ENCODE results near the gene ABCC10.
"Not testable (repeated sequence)": the region's sequence is repeated elsewhere in the genome, so short reads cannot be mapped to it uniquely, and the experiment has no call there.

Gene ABCC10

GRCh38 chr6:43445576-43445975, 18.2 kb downstream of the ABCC10 start:
- no peak for DNase-seq

DNA sequence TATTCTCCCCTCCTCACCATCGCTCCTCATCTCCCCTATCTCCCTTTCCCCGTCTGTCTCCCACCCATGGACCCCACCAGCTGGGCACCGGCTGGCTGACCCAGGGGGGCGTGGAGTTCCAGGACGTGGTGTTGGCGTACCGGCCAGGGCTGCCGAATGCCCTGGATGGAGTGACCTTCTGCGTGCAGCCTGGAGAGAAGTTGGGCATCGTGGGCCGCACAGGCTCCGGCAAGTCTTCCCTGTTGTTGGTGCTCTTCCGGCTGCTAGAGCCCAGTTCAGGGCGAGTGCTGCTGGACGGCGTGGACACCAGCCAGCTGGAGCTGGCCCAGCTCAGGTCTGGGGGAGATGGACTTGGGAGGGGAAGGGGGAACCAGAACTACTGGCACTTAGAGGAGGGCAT, 20.3 kb downstream of the ABCC10 start:
- no peak for DNase-seq

- DNase-seq: no peak
Observed at GRCh38 chr6:43448916-43449315, 21.6 kb downstream of the ABCC10 start.

DNA sequence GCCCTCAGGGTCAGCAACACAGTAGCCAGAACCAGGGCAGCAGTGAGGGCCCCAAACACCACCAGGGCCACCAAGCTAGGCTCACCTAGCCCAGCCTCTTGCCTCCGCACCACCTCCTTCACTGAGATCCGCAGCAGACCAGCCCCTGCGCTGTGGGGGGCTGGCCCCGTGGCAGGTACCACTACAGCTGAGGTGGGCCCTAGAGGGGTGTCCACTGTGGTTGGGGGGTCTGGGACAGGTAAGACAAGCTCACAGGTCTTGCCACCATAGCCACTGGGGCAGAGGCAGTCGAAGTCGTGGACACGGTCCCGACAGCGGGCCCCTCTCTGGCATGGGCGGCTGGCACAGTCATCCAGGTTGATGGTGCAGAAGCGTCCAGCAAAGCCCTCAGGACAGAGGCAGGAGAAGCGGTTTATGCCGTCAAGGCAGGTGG, 23.4 kb downstream of the ABCC10 start:
- DNase-seq: no peak

GRCh38 chr6:43451348-43451747, 24.0 kb downstream of the ABCC10 start:
- no peak for DNase-seq

DNA sequence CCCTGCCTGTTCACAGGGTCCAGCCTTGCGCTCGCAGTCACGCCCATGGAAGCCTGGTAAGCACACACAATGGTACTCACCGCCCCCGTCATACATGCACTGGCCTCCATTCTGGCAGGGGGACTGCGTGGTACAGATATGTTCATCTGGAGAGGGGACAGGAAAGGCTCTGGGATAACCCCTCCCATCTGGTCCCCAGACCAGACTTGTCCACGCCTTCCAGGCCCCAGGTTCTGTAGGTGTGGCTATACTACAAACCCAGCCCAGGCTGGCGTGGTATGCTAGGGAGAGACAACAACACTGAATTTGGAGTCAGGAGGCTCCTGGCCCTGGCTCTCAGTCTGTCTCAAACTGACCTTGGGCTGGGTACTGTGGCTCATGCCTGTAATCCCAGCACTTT, 24.6 kb downstream of the ABCC10 start:
- DNase-seq: no peak

DNA sequence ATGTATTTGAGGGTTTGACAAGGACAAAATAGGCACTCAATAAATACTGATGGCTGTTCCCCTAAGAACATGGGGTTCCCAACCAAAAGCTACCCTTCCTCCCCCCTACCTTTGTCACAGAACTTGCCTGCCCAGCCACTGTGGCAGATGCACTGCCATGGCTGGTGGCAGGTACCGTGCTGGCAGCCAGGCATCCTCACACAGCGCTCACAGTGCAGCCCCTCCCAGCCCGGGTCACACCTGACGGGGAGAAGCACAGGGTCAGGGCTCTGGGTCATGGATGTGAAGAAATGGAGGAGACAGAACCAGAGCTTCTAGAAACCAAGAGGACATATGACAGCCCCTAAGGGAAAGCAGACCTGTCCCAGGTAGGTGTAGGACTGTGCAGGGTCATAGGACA, 25.6 kb downstream of the ABCC10 start:
- no peak for DNase-seq

DNA sequence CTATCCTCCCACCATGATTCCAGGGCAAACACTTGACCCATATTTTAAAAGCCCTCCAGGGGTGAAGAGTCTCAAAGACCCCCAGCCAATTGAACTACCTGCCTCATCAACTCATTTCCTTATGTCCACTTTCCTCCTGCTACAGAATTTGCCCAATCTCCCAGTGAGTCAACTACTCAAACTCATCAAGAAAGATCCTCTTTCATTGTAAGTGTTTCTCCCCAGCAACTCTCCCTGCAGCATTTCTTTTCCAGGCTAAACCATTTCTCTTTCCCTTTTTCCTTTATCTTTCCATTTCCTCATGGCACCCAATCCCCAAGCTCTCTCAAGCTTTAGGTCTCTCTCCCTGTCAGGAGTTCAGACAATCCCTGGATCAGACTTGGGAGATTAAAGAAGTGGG, 26.5 kb downstream of the ABCC10 start:
- no peak for DNase-seq

DNA sequence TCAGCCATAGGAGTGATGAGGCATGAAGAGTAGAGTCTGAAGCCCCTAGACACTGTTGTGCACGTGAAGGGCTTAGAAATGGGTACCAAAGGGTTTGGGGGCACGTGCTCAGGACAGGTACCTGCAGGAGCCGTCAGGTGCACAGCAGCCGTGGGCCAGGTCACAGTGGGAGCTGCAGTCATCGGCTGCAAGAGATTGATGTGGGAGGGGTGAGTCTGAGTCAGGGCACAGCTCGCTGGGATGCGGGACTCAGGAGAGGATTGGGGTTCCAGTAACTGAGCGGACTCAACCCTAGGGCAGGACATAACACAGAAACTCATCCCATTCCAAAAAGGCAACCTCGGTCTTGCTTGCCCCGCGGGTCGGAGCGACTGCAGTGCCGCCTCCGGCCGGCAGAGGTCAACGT, 27.0 kb downstream of the ABCC10 start:
- DNase-seq: no peak

DNA sequence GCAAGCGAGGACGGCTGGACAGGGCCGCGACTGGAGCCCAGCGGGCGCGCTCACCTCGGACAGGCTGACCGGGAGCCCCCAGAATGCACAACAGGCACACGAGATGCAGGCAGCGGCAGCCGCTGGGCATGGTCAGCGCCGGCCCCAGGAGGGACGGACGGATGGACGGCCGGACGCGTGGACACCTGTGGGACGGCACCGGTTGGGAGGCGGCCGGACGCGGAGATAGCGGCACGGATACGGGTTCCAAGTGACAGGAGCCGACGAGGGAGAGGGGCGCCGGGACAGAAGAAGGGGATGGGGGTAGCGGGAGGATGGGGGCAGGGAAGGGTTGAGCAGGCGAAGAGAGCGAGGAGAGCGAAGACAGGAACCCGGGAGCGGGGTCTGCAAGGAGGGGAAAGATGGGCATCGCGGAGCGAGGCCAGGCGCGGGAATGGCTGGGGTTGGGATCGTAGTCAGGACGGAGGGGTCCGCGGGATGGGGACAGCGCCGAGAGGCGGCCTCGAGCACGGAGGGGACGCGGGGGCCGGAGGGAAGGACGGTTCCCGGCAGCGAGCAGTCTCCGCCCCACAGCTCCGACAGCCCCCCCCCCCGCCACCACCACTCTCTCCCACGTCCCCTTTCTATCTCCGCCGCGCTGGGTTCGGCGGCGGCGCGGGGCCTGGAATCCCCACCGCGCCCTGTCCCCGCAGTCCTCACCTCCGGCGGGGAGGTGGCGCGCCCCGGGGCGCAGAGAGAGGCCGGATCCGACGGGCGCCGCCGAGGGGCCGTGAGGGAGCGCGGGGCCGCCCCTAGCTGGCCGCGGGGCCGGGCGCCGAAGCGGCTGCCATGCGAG, 27.6 kb downstream of the ABCC10 start:
- peak; percentile 88 for DNase-seq

- no peak for DNase-seq
Observed at GRCh38 chr6:43455531-43456428, 28.4 kb downstream of the ABCC10 start, which contains the start of gene DLK2. Gene DLK2 (minus strand): TSS chr6:43455548. CDS start chr6:43454825, 723 bp downstream.

- no peak for DNase-seq
Observed at GRCh38 chr6:43457643-43458042, 30.3 kb downstream of the ABCC10 start.

GRCh38 chr6:43458154-43458553, 30.8 kb downstream of the ABCC10 start:
- not testable (repeated sequence) for DNase-seq

- DNase-seq: no peak
Observed at GRCh38 chr6:43459535-43459934, 32.2 kb downstream of the ABCC10 start.

GRCh38 chr6:43460032-43460431, 32.7 kb downstream of the ABCC10 start:
- no peak for DNase-seq

- DNase-seq: no peak
Observed at GRCh38 chr6:43461936-43462335, 34.6 kb downstream of the ABCC10 start.

DNA sequence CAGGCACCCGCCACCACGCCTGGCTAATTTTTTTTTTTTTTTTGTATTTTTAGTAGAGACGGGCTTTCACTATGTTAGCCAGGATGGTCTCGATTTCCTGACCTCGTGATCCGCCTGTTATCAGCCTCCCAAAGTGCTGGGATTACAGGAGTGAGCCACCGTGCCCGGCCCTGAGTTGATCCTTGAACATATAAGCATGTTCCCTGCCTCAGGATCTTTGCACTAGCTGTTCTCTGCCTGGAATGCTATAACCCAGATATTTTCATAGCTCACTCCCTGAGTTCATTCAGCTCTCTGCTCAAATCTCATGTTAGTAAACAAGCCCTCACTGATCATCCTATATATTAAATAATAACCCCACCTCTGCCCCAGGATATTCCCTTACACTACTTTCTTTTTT, 37.0 kb downstream of the ABCC10 start:
- no peak for DNase-seq

GRCh38 chr6:43465948-43466347, 38.6 kb downstream of the ABCC10 start:
- no peak for DNase-seq

DNA sequence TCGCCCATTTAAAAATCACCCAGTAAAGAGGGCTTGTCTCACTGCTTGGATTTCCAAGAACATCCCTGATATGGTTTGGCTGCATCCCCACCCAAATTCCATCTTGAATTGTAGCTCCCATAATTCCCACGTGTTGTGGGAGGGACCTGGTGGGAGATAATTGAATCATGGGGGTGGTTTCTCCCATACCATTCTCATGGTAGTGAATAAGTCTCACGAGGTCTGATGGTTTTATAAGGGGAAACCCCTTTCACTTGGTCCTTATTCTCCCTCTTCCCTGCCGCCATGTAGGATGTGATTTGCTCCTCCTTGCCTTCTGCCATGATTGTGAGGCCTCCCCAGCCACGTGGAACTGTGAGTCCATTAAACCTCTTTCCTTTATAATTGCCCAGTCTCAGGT, 39.9 kb downstream of the ABCC10 start:
- DNase-seq: not testable (repeated sequence)

- DNase-seq: no peak
Observed at GRCh38 chr6:43467752-43468151, 40.4 kb downstream of the ABCC10 start.

DNA sequence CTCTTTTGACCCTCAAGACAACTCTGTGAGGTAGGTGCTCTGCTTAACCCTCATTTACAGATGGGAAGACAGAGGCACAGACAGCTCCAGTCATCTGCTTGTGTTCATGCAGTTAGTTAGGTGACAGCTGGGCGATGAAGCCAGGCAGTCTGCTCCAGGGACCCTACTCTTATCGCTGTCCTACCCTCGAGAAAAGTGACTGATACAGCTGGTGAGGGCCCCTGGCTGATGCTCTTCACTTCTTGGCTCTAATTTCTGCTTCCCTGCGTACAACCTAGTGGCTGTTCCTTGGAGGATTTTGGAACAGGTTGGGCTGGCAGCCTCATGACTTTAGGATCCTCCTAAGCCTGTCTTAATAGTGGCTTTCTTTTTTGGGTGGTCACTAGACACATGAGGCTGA, 40.9 kb downstream of the ABCC10 start:
- DNase-seq: no peak

GRCh38 chr6:43468748-43469681, 41.7 kb downstream of the ABCC10 start:
- no peak for DNase-seq

- no peak for DNase-seq
Observed at GRCh38 chr6:43469947-43470346, 42.6 kb downstream of the ABCC10 start.

All from femur (tissue), 1 donor.